Hypothalamus (tissue), 51 donors: ENCODE data around the gene DCAF5.
"Not testable (repeated sequence)": the region's sequence is repeated elsewhere in the genome, so short reads cannot be mapped to it uniquely, and the experiment has no call there.

Source experiments
- DNase-seq, 51 donors: peaks; one replicate each; lab custom pipeline; 2025; lab: John Stamatoyannopoulos, UW

Gene DCAF5

DNA sequence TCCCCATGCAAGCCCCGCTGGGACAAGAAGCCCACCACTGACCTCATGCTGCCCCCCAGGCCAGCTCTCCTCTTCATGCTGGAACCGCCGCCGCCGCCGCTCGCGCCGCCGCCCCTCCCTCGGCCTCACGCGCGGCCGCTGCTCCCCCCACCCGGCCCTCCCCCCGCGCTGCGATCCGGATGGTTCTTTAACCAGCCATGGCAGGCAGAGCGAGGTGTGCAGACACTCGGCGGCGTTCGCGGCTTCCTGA, at the start of gene DCAF5:
Gene DCAF5 (minus strand): TSS at position 218 of the 250 bp plus-strand sequence. CDS start 141 bp downstream, at position 77.
- peak in 18 of 51 donors; percentile 30 to 87 (median 65) for DNase-seq

DNA sequence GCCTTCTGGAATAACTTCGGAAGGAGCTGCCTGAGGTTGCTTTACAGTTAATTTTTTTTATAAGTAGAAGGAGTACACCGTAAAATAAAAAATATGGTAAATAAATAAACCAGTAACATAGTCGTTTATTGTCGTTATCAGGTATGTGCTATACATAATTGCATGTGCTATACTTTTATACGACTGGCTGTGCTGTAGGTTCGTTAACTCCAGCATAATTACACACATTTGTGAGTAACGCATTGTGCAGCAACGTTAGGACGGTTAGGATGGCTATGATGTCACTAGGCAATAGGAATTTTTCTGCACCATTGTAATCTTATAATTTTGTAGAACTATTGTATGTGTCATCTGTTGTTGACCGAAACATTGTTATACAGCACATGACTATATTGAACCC, 46.9 kb upstream of the DCAF5 start:
- DNase-seq, result no peak

GRCh38 chr14:69193721-69194120, 40.8 kb upstream of the DCAF5 start:
- DNase-seq, result no peak

- peak; percentile 2 to 94 (median 81) for DNase-seq
These were observed 38.6 kb upstream of the DCAF5 start, which contains the start of gene EXD2 for GRCh38 chr14:69191340-69192111. Gene EXD2 (plus strand): TSS chr14:69191498. CDS start chr14:69209471, 17,973 bp downstream.

DNA sequence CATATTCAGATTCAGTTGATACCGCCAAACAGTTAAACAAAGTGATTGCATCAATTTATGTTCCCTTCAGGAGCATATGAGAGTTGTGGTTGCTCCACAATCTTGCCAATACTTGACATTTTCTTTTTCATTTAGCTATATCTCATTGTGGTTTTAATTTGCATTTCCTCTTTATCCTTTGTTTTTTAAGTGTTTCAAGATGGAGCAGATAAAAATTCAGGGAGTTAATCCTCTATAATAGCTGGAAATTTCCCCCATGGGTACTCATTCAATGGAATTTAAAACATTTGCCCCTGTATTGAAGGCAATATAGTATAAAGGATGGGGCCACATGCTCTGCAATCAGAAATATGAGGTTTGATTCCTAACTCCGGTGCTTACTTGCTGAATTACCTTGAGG, 37.3 kb upstream of the DCAF5 start:
- DNase-seq, result no peak

DNA sequence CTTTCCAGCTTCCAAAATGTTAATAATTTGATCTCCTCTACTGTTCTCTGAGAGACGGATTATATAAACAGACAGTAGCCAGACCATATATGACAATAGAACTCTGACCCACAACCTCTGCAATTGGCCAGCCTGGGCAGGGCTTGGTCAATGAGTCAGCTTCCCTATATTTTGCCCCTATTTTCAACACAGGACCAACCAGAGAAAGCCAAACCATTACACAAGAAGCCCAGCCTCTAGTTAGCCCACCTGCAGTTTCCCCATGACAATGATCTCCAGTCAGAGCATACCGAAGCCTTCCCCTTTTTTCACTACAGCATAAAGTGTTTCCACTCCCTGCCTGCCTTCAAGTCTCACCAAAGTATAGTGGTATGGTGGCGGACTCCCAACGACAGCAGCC, 30.8 kb upstream of the DCAF5 start:
- no peak for DNase-seq

GRCh38 chr14:69182580-69182979, 29.7 kb upstream of the DCAF5 start:
- DNase-seq, result not testable (repeated sequence)

DNA sequence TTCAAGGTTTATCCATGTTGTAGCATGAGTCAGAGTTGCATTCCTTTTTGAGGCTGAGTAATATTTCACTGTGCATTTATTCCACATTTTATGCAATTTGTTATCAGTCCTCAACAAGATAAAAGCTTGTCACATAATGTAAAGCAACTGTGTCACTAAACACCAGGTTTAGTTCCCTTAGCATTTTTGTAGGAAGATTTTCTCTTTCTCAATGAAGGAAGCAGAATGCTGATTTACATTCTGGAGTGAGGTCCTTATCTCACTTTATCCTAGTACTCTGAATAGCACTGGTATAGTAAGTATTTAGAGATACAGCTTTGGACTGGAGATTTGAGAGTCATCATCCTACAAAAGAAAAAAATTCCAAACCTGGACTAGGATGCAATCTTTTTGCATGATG, 28.6 kb upstream of the DCAF5 start:
- DNase-seq, result no peak

GRCh38 chr14:69175130-69175529, 22.2 kb upstream of the DCAF5 start:
- no peak for DNase-seq

DNA sequence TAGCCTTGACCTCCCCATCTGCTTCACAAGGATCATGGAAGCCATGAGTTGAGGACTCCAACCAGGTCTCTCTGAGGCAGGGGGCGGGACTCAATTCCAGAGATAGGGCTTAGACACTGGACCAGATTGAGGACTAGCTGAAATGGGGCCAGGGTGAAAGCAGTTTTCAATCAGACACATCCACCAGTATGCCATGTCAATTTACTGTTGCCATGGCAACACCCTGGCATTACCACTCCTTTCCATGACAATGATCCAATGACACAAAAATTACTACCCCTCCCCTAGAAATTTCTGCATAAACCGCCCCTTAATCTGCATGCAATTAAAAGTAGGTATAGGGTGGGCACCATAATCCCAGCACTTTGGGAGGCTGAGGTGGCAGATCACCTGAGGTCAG, 18.6 kb upstream of the DCAF5 start:
- DNase-seq, result no peak

- DNase-seq, result no peak
These were observed 17.9 kb upstream of the DCAF5 start for GRCh38 chr14:69170839-69171238.

DNA sequence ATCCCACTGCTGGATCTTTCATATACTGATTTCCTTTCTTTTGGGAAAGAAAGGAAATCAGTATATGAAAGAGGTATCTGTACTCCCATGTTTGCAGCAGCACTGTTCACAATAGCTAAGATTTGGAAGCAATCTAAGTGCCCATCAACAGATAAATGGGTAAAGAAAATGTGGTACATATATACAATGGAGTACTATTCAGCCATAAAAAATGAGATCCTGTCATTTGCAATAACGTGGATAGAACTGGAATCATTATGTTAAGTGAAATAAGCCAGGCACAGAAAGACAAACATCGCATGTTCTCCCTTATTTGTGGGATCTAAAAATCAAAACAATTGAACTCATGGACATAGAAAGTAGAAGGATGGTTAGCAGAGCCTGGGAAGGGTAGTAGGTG, 12.9 kb upstream of the DCAF5 start:
- not testable (repeated sequence) for DNase-seq

- DNase-seq, result no peak
These were observed 8.7 kb upstream of the DCAF5 start for GRCh38 chr14:69161590-69161989.

GRCh38 chr14:69156224-69156623, 3.3 kb upstream of the DCAF5 start:
- no peak for DNase-seq

GRCh38 chr14:69154779-69155178, 1.9 kb upstream of the DCAF5 start:
- DNase-seq, result peak in 2 of 51 donors; percentile 1 to 8

DNA sequence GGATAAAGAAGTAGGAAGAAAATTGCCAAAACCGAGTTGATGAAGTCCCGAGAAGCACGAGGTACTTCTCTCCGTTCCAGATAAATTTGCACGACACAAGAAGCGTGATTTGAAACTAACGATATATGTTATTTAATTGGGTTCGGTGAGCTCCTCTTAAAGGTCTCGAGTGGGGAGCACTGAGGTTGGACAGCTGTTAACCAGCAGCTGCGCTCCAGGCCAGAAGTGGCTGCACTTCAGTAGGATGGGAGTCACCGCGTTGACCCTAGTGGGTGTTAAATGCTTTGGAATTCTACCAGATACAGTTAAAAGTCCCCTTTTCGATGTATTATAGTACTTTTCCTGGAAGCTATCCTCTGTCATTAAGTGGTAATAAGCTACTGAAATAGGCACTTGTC, 953 bp upstream of the DCAF5 start:
- peak in 8 of 51 donors; percentile 5 to 62 (median 28) for DNase-seq

DNA sequence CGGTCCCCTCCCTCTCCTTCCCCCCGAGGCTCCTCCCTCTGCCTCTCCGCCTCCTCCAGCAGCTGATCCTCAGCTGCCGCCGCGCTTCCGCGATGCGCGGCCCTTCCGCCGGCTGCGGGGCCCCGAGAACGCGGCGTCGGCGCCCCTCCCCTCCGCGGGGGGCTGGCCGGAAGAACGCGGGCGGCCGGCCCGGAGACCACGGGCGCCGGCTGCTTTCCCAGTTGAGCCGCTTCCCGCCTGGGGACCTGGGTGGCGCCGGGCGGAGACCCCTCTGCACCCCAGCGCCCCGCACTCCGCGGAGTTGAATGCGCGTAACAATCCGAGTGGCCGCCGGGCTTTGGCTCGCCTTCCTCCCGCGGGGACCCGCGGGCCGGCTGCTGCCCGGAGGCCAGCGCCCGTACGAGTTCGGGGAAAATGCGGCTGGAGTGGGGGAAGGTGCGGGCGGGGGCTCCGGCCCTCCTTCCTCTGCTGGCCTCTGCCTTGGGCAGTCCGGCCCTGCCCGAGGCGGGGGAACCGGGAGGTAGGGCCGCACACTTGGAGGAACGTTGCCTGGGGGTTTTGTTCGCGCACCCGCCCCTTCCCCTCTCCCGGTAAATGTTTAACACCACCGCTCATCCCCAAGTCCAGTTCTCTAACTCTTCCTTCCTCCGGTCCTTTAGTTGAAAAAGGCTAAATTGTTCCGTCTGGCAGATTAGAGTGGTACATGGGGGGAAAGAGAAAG, 393 bp upstream of the DCAF5 start:
- peak in 39 of 51 donors; percentile 35 to 91 (median 79) for DNase-seq

- DNase-seq, result peak in 8 of 51 donors; percentile 15 to 81 (median 42)
These were observed 578 bp downstream of the DCAF5 start for GRCh38 chr14:69152181-69152901.

GRCh38 chr14:69151458-69152180, 1.3 kb downstream of the DCAF5 start:
- DNase-seq, result peak; percentile 19 to 91 (median 63)

GRCh38 chr14:69149461-69150244, 3.3 kb downstream of the DCAF5 start:
- DNase-seq, result no peak
